DLD1 (cell line): ENCODE data around the gene RPL22.

Experiments
- in situ Hi-C: cut with HindIII; loops from 2 replicates; pipeline ENCODE4 v1.10.0; 2017; ENCODE audit warnings: low sequenced_read_pairs

The RPL22 gene

GRCh38 chr1:6157528-6158174 is 41.7 kb downstream of the RPL22 start:
- in situ Hi-C loops = no loop called here

GRCh38 chr1:6157132-6157527 is 42.3 kb downstream of the RPL22 start:
- in situ Hi-C loops = no loop called here

GRCh38 chr1:6154525-6155319 is 44.7 kb downstream of the RPL22 start:
- in situ Hi-C loops = no loop called here

GRCh38 chr1:6152882-6153281 is 46.5 kb downstream of the RPL22 start:
- in situ Hi-C loops = no loop called here

GRCh38 chr1:6152181-6152580 is 47.2 kb downstream of the RPL22 start:
- in situ Hi-C loops = no loop called here

GRCh38 chr1:6151291-6151822 is 48.0 kb downstream of the RPL22 start:
- in situ Hi-C loops = no loop called here

GRCh38 chr1:6150006-6150938 is 49.1 kb downstream of the RPL22 start:
- in situ Hi-C loops = no loop called here

GRCh38 chr1:6149597-6149996 is 49.8 kb downstream of the RPL22 start:
- in situ Hi-C loops = no loop called here

GRCh38 chr1:6148497-6149241 is 50.7 kb downstream of the RPL22 start:
- in situ Hi-C loops = no loop called here

GRCh38 chr1:6145864-6146410 is 53.5 kb downstream of the RPL22 start:
- in situ Hi-C loops = no loop called here

- in situ Hi-C loops = no loop called here
These were observed 54.0 kb downstream of the RPL22 start for GRCh38 chr1:6145396-6145750.

- in situ Hi-C loops = no loop called here
These were observed 54.6 kb downstream of the RPL22 start for GRCh38 chr1:6144647-6145395.

GRCh38 chr1:6144175-6144574 is 55.2 kb downstream of the RPL22 start:
- in situ Hi-C loops = no loop called here

GRCh38 chr1:6143395-6143794 is 56.0 kb downstream of the RPL22 start:
- in situ Hi-C loops = no loop called here

GRCh38 chr1:6142734-6143133 is 56.7 kb downstream of the RPL22 start:
- in situ Hi-C loops = no loop called here

GRCh38 chr1:6142036-6142621 is 57.3 kb downstream of the RPL22 start:
- in situ Hi-C loops = no loop called here

GRCh38 chr1:6141592-6141991 is 57.8 kb downstream of the RPL22 start:
- in situ Hi-C loops = no loop called here

GRCh38 chr1:6140413-6140812 is 59.0 kb downstream of the RPL22 start:
- in situ Hi-C loops = no loop called here

GRCh38 chr1:6137758-6138157 is 61.6 kb downstream of the RPL22 start:
- in situ Hi-C loops = no loop called here
